GM12878 (cell line): Measurements from ENCODE around the gene BBS2. TPM values are rescaled to one million over a fixed set of nuclear protein-coding genes. Genes with fewer than 3 reads are reported as not detected.

ENCODE experiments used
- ATAC-seq: fragments of 200-7000 bp; cut with Tn5 transposase; 3 replicates; pipeline ENCODE4 v1.9.1; 2020; ENCODE audit warnings: mild to moderate bottlenecking, moderate library complexity
- BruUV-seq: library from RNA; stranded (reverse); fragments of 400-500 nt; replicated peaks from 2 replicates; lab custom pipeline; 2021; lab: Mats Ljungman, UMichigan
- CTCF ChIA-PET: fragments of 300-600 bp; sonication (Branson Sonifier 250); formaldehyde crosslinking; extraction: SDS; loops from one replicate; lab custom pipeline; 2021; ENCODE audit warnings: inconsistent platforms; lab: Yijun Ruan, JAX
- POLR2A ChIA-PET: fragments of 350-600 bp; formaldehyde crosslinking; extraction: SDS; loops from one replicate; lab custom pipeline; 2021; ENCODE audit warnings: inconsistent platforms; lab: Charles Lee
- RAD21 ChIA-PET: fragments of 300-600 bp; sonication (Branson Sonifier 250); formaldehyde crosslinking; loops from one replicate; lab custom pipeline; 2023; ENCODE audit warnings: antibody characterized with exemption; ENCODE audit not compliant: unreplicated experiment; lab: Charles Lee
- SMC1A ChIA-PET: fragments of 300-600 bp; sonication (Branson Sonifier 250); formaldehyde crosslinking; loops from one replicate; lab custom pipeline; 2023; ENCODE audit not compliant: unreplicated experiment, uncharacterized antibody; lab: Charles Lee
- DNase-seq: peaks from one replicate; pipeline ENCODE4 v3.0.0-alpha.2; 2011; ENCODE audit warnings: low read depth, low spot score
- FAIRE-seq: peaks from 3 replicates; lab custom pipeline; 2011; peaks lifted over from hg19 to GRCh38; lab: Jason Lieb, UNC
- H2AFZ ChIP-seq: 2 replicates; pipeline ENCODE4 v1.6.0; 2011; ENCODE audit warnings: low read depth, low read length, control low read depth; ENCODE audit not compliant: control insufficient read depth
- H3K27ac ChIP-seq: 2 replicates; pipeline ENCODE4 v1.5.1; 2011; ENCODE audit warnings: control low read depth; ENCODE audit not compliant: control insufficient read depth, insufficient read depth
- H3K27me3 ChIP-seq, 2 experiments: replicated peaks in 1 of 2; 2 replicates each; pipeline versions ENCODE4 v1.6.0 to v1.6.1; 2011; ENCODE audit warnings: low read length in 1 of 2; ENCODE audit not compliant: control insufficient read depth in 2 of 2, insufficient read depth in 2 of 2
- H3K36me3 ChIP-seq, 2 experiments: 2 replicates each; pipeline ENCODE4 v1.5.1; 2011; ENCODE audit warnings: low read length in 1 of 2; ENCODE audit not compliant: control insufficient read depth in 2 of 2, insufficient read depth in 2 of 2
- H3K4me1 ChIP-seq: 2 replicates; pipeline ENCODE4 v1.6.1; 2011; ENCODE audit warnings: mild to moderate bottlenecking, low read length, moderate library complexity, mixed read lengths; ENCODE audit not compliant: control insufficient read depth, insufficient read depth
- H3K4me2 ChIP-seq: 2 replicates; pipeline ENCODE4 v1.6.0; 2011; ENCODE audit warnings: control low read depth; ENCODE audit not compliant: control insufficient read depth, insufficient read depth
- H3K4me3 ChIP-seq: fragments of 200-600 bp; sonication (generic); 2 replicates; pipeline ENCODE4 v1.5.1; 2016
- H3K79me2 ChIP-seq: 2 replicates; pipeline ENCODE4 v1.6.0; 2011; ENCODE audit warnings: low read length; ENCODE audit not compliant: control insufficient read depth, insufficient read depth
- H3K9ac ChIP-seq: 2 replicates; pipeline ENCODE4 v1.8.0; 2011; ENCODE audit warnings: low read length, control low read depth, mixed read lengths; ENCODE audit not compliant: control insufficient read depth, insufficient read depth
- H3K9me3 ChIP-seq: replicated peaks from 3 replicates; pipeline ENCODE4 v1.5.1; 2011; ENCODE audit warnings: mild to moderate bottlenecking, low read length; ENCODE audit not compliant: control insufficient read depth, insufficient read depth
- H4K20me1 ChIP-seq: 2 replicates; pipeline ENCODE4 v1.6.0; 2011; ENCODE audit not compliant: control insufficient read depth, insufficient read depth
- BACH1 ChIP-seq: fragments of 450-650 bp; IDR thresholded peaks from 2 replicates; pipeline ENCODE4 v1.6.1; 2017; ENCODE audit warnings: mild to moderate bottlenecking, borderline replicate concordance
- BCLAF1 ChIP-seq: fragments of 450-650 bp; IDR thresholded peaks from 2 replicates; pipeline ENCODE4 v1.6.1; 2017; ENCODE audit warnings: antibody characterized with exemption, mild to moderate bottlenecking, moderate library complexity
- CHD2 ChIP-seq: IDR thresholded peaks from 2 replicates; pipeline ENCODE4 v1.6.1; 2011; ENCODE audit warnings: low read depth, low read length, improper control_type of control experiment, borderline replicate concordance
- EED ChIP-seq: sonication (generic); IDR thresholded peaks from 2 replicates; pipeline ENCODE4 v1.6.1; 2016; ENCODE audit warnings: antibody characterized with exemption, low read depth
- GABPA ChIP-seq: IDR thresholded peaks from 2 replicates; pipeline ENCODE4 v1.6.1; 2014; ENCODE audit warnings: antibody characterized with exemption, low read depth, mild to moderate bottlenecking, inconsistent platforms
- GATAD2B ChIP-seq: fragments of 450-650 bp; conservative IDR thresholded peaks from 2 replicates; pipeline ENCODE4 v1.6.1; 2017; ENCODE audit warnings: low read depth, mild to moderate bottlenecking, moderate library complexity
- JUND ChIP-seq: IDR thresholded peaks from 2 replicates; pipeline ENCODE4 v1.6.1; 2012; ENCODE audit warnings: low read depth, mild to moderate bottlenecking, low read length, improper control_type of control experiment, moderate library complexity
- NR2C2 ChIP-seq: IDR thresholded peaks from 2 replicates; pipeline ENCODE4 v1.6.1; 2011; ENCODE audit warnings: borderline replicate concordance, low read depth; ENCODE audit not compliant: control insufficient read depth, insufficient read length
- SIN3A ChIP-seq: IDR thresholded peaks from 2 replicates; pipeline ENCODE4 v1.6.1; 2012; ENCODE audit warnings: low read depth, low read length, improper control_type of control experiment
- SREBF1 ChIP-seq: IDR thresholded peaks from 2 replicates; pipeline ENCODE4 v1.6.1; 2012; ENCODE audit warnings: mild to moderate bottlenecking, low read length
- TAF1 ChIP-seq: IDR thresholded peaks from 2 replicates; pipeline ENCODE4 v1.6.1; 2011; ENCODE audit warnings: mild to moderate bottlenecking, low read depth, low read length, borderline replicate concordance
- TARDBP ChIP-seq: IDR thresholded peaks from 2 replicates; pipeline ENCODE4 v1.6.1; 2016; ENCODE audit warnings: borderline replicate concordance
- WRNIP1 ChIP-seq: IDR thresholded peaks from 2 replicates; pipeline ENCODE4 v1.6.1; 2011; ENCODE audit warnings: low read depth, low read length, improper control_type of control experiment, borderline replicate concordance
- ZNF274 ChIP-seq: IDR thresholded peaks from one replicate; pipeline ENCODE4 v1.8.0; 2011; ENCODE audit not compliant: insufficient read length, insufficient read depth
- WGBS: methylation state at CpG from one replicate; pipeline ENCODE4 v1.1.6; 2016; ENCODE audit warnings: low lambda C conversion rate; ENCODE audit not compliant: insufficient replicate concordance, insufficient coverage; ENCODE audit errors: missing lambda C conversion rate; 5-methylcytosine and 5-hydroxymethylcytosine counted together
- in situ Hi-C: fragments of 300-500 bp; cut with MboI; formaldehyde crosslinking; loops from 9 replicates; pipeline ENCODE4 v1.14.3; 2018; ENCODE audit warnings: mixed read lengths
- intact Hi-C: fragments of 100-400 bp; cut with micrococcal nuclease; formaldehyde crosslinking; loops from one replicate; pipeline ENCODE4 v1.14.2; 2022; ENCODE audit not compliant: unreplicated experiment
- polyA plus RNA-seq, 11 experiments: library from polyadenylated mRNA; depleted of rRNA in 4 of 11; unstranded in 6 of 11; stranded (reverse) in 5 of 11; fragments of >200 nt; fragmentation: Nextera tagmentation in 4 of 11; fragmentation: Illumina TruSeq in 1 of 11; extraction: Ambion mirVana in 4 of 11; extraction: Trizol in 1 of 11; gene quantifications; 1 replicate in 1 of 11; 2 replicates in 10 of 11; pipeline versions ENCODE4 v1.2.1 to v1.2.3, GENCODE V29; 2011 to 2016; ENCODE audit warnings: inconsistent platforms in 2 of 11, missing spikeins in 2 of 11, low read depth in 1 of 11
- total RNA-seq, 4 experiments: library from RNA; depleted of rRNA in 3 of 4; stranded (reverse); fragments of >200 nt in 3 of 4; fragmentation: Illumina TruSeq in 1 of 4; extraction: Trizol in 1 of 4; gene quantifications; 2 replicates each; pipeline versions ENCODE4 v1.2.1 to v1.2.3, GENCODE V29; 2013 to 2021
- TF ChIP-seq, protein P1 (sequence below): IDR thresholded peaks from 2 replicates; pipeline ENCODE4 v1.6.1; 2012; ENCODE audit warnings: mild to moderate bottlenecking, low read depth, low read length
- TF ChIP-seq, protein P2 (sequence below): fragments of 150-350 bp; IDR thresholded peaks from 2 replicates; pipeline ENCODE4 v1.6.1; 2016; ENCODE audit warnings: low read depth, low read length

The BBS2 gene
- total and polyA plus RNA-seq, 10 of the 15 experiments (the other 5 are each of a cell fraction or from before 2014, with no cell fraction given) = 4.9 to 38.3 (median 16.4) TPM

DNA sequence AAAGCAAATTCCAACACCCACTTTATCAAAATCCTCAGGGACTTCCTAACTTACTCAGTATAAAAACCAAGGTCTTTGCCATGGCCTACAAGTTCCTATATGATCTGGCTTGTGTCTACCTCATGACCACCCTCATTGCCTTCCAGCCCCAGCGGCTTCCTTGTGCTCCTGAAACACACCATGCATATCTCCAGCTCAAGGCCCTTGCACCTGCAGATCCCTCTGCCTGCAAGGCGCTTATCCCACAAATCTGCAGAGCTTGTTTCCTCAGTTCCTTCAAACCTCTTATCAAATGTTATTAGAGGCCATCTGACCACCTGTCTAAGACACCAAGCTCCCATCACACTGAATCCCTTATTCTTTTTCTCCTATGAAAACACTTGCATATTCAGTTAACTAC lies 2.6 kb downstream of the BBS2 start (continued):
- TF ChIP-seq BCLAF1 = no peak
- TF ChIP-seq WRNIP1 = no peak
- no peak for TF ChIP-seq GABPA
- no peak for TF ChIP-seq ZNF274
- TF ChIP-seq NR2C2 = no peak
- TF ChIP-seq SIN3A = no peak
- TF ChIP-seq TARDBP = no peak
- TF ChIP-seq CHD2 = no peak
- no peak for TF ChIP-seq GATAD2B
- no peak for TF ChIP-seq EED
- TF ChIP-seq, all 136 proteins: peak for 0

DNA sequence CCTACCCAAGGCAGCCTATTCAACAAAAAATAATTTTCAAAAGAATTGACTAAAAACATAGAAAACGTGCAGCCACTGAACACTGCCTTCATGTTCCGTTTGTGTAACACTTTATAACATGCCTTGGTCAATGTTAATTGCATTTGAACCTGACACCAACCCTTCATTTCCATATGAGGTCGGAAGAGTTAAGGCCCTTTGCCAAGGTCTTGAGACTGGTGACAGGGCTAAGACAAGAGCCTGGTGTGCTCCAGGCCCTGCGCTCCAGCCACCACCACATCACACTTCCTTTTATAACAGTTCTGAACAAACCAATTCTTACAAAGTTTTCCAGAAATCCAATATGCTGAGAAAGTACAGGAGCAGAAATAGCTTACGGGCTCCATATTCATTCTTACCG lies 4.2 kb downstream of the BBS2 start:
- RAD21 ChIA-PET = no interaction called here
- H4K20me1 ChIP-seq = no peaks in the 10 kb centered on the region
- no peaks in the 10 kb centered on the region; the same call in 1 of the 2 replicates for H3K4me1 ChIP-seq
- FAIRE-seq = no peak
- no peak overlapping the region for H3K9ac ChIP-seq
- H3K36me3 ChIP-seq = no peaks in the 10 kb centered on the region
- POLR2A ChIA-PET = no interaction called here
- in situ Hi-C loops = no loop called here
- H3K4me3 ChIP-seq = no peak overlapping the region
- 55% methylated on average over 6 of the region's 6 CpGs for WGBS
- intact Hi-C loops = no loop called here
- no peaks in the 10 kb centered on the region for H3K79me2 ChIP-seq
- SMC1A ChIA-PET = no interaction called here
- DNase-seq = no peak
- no peak for ATAC-seq
- CTCF ChIA-PET = interaction anchor here (0.8 to 1.7 kb wide), 2 partner anchors 85 to 186 kb away, joined by 5 to 6 read pairs; no protein-coding TSS in a partner anchor
- H3K27ac ChIP-seq = no peak overlapping the region
- no peaks in the 10 kb centered on the region for H3K9me3 ChIP-seq
- H3K27me3 ChIP-seq = no peaks in the 10 kb centered on the region
- no peak overlapping the region for H2AFZ ChIP-seq
- H3K4me2 ChIP-seq = no peak overlapping the region
- BruUV-seq = no TSS peak
- TF ChIP-seq TAF1 = no peak
- TF ChIP-seq JUND = no peak
- TF ChIP-seq BACH1 = no peak
- TF ChIP-seq, protein P1, sequence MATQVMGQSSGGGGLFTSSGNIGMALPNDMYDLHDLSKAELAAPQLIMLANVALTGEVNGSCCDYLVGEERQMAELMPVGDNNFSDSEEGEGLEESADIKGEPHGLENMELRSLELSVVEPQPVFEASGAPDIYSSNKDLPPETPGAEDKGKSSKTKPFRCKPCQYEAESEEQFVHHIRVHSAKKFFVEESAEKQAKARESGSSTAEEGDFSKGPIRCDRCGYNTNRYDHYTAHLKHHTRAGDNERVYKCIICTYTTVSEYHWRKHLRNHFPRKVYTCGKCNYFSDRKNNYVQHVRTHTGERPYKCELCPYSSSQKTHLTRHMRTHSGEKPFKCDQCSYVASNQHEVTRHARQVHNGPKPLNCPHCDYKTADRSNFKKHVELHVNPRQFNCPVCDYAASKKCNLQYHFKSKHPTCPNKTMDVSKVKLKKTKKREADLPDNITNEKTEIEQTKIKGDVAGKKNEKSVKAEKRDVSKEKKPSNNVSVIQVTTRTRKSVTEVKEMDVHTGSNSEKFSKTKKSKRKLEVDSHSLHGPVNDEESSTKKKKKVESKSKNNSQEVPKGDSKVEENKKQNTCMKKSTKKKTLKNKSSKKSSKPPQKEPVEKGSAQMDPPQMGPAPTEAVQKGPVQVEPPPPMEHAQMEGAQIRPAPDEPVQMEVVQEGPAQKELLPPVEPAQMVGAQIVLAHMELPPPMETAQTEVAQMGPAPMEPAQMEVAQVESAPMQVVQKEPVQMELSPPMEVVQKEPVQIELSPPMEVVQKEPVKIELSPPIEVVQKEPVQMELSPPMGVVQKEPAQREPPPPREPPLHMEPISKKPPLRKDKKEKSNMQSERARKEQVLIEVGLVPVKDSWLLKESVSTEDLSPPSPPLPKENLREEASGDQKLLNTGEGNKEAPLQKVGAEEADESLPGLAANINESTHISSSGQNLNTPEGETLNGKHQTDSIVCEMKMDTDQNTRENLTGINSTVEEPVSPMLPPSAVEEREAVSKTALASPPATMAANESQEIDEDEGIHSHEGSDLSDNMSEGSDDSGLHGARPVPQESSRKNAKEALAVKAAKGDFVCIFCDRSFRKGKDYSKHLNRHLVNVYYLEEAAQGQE = no peak
- no peak for TF ChIP-seq SREBF1
- TF ChIP-seq, protein P2, sequence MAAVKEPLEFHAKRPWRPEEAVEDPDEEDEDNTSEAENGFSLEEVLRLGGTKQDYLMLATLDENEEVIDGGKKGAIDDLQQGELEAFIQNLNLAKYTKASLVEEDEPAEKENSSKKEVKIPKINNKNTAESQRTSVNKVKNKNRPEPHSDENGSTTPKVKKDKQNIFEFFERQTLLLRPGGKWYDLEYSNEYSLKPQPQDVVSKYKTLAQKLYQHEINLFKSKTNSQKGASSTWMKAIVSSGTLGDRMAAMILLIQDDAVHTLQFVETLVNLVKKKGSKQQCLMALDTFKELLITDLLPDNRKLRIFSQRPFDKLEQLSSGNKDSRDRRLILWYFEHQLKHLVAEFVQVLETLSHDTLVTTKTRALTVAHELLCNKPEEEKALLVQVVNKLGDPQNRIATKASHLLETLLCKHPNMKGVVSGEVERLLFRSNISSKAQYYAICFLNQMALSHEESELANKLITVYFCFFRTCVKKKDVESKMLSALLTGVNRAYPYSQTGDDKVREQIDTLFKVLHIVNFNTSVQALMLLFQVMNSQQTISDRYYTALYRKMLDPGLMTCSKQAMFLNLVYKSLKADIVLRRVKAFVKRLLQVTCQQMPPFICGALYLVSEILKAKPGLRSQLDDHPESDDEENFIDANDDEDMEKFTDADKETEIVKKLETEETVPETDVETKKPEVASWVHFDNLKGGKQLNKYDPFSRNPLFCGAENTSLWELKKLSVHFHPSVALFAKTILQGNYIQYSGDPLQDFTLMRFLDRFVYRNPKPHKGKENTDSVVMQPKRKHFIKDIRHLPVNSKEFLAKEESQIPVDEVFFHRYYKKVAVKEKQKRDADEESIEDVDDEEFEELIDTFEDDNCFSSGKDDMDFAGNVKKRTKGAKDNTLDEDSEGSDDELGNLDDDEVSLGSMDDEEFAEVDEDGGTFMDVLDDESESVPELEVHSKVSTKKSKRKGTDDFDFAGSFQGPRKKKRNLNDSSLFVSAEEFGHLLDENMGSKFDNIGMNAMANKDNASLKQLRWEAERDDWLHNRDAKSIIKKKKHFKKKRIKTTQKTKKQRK = no peak
